Vagina (tissue), 2 donors: ENCODE data around the gene TCHP. TPM values are rescaled to one million over a fixed set of nuclear protein-coding genes. Genes with fewer than 3 reads are reported as not detected.

Source experiments
- DNase-seq, 2 donors: peaks; one replicate each; pipeline ENCODE4 v3.0.0-alpha.2; 2017; ENCODE audit errors: extremely low spot score in 2 of 2
- H3K27ac ChIP-seq: fragments of 200-600 bp; sonication (generic); one replicate; pipeline ENCODE4 v1.5.1; 2019
- H3K27me3 ChIP-seq: fragments of 200-600 bp; sonication (generic); one replicate; pipeline ENCODE4 v1.5.1; 2019
- H3K36me3 ChIP-seq, 2 donors: fragments of 200-600 bp; sonication (generic); one replicate each; pipeline ENCODE4 v1.5.1; 2017 to 2019
- H3K4me1 ChIP-seq: fragments of 200-600 bp; sonication (generic); one replicate; pipeline ENCODE4 v1.5.1; 2019
- H3K4me3 ChIP-seq, 2 donors: fragments of 200-600 bp; sonication (generic); 1 replicate in 1 of 2; 2 replicates in 1 of 2; pipeline ENCODE4 v1.5.1; 2016 to 2019
- H3K9me3 ChIP-seq: fragments of 200-600 bp; sonication (generic); one replicate; pipeline ENCODE4 v1.5.1; 2019
- CTCF ChIP-seq, 3 experiments: fragments of 450-650 bp in 2 of 3; fragments of 200-600 bp in 1 of 3; sonication (generic) in 1 of 3; IDR thresholded peaks; one replicate each; pipeline ENCODE4 v1.5.1; 2017 to 2019; ENCODE audit warnings: antibody characterized with exemption in 3 of 3, mild to moderate bottlenecking in 2 of 3, moderate library complexity in 2 of 3
- POLR2A ChIP-seq, 2 donors: fragments of 450-650 bp; IDR thresholded peaks; one replicate each; pipeline ENCODE4 v1.6.1; 2017; ENCODE audit warnings: antibody characterized with exemption in 2 of 2, mild to moderate bottlenecking in 2 of 2, moderate library complexity in 2 of 2
- POLR2AphosphoS5 ChIP-seq, 2 donors: sonication (generic); formaldehyde crosslinking; IDR thresholded peaks; one replicate each; pipeline ENCODE4 v1.9.0; 2017; ENCODE audit warnings: antibody characterized with exemption in 2 of 2, mild to moderate bottlenecking in 2 of 2, low read depth in 1 of 2; ENCODE audit not compliant: insufficient read depth in 1 of 2
- intact Hi-C: fragments of 100-400 bp; cut with DNase I; formaldehyde crosslinking; loops from one replicate; pipeline ENCODE4 v1.15.1; 2023
- total RNA-seq: library from RNA; depleted of rRNA; stranded (reverse); fragments of >200 nt; gene quantifications from one replicate; pipeline ENCODE4 v1.2.3, GENCODE V29; 2016

TCHP gene
- total RNA-seq, 1 donor from 2014 or later: 21.1 TPM

- TF ChIP-seq CTCF (IDR thresholded peaks at IDR 0.05): no peak
- TF ChIP-seq POLR2A (IDR thresholded peaks at IDR 0.05): no peak
- no peak for TF ChIP-seq POLR2AphosphoS5 (IDR thresholded peaks at IDR 0.05; ENCODE audit: insufficient read depth in 1 of 2, low read depth in 1 of 2)
Observed at GRCh38 chr12:109950625-109951024, 50.6 kb downstream of the TCHP start.

GRCh38 chr12:109951136-109951535 lies 51.1 kb downstream of the TCHP start:
- H3K9me3 ChIP-seq: no peaks in the 10 kb centered on the region
- TF ChIP-seq POLR2A (IDR thresholded peaks at IDR 0.05) (no peak), CTCF (IDR thresholded peaks at IDR 0.05) (no peak), POLR2AphosphoS5 (IDR thresholded peaks at IDR 0.05; ENCODE audit: insufficient read depth in 1 of 2, low read depth in 1 of 2) (no peak)
- H3K27me3 ChIP-seq: no peaks in the 10 kb centered on the region
- no peak overlapping the region for H3K27ac ChIP-seq
- H3K36me3 ChIP-seq: peaks cover 0 to 43% of the 10 kb centered on the region in 2 donors
- peaks cover 12% of the 10 kb centered on the region for H3K4me1 ChIP-seq
- intact Hi-C loops: no loop called here
- no peak overlapping the region for H3K4me3 ChIP-seq
- no peak for DNase-seq

More at GRCh38 chr12:109950625-109951024, 50.6 kb downstream of the TCHP start:
- no peak overlapping the region for H3K27ac ChIP-seq
- H3K4me3 ChIP-seq: no peak overlapping the region
- H3K4me1 ChIP-seq: peaks cover 12% of the 10 kb centered on the region
- no peaks in the 10 kb centered on the region for H3K27me3 ChIP-seq
- intact Hi-C loops: no loop called here
- DNase-seq: no peak
- H3K9me3 ChIP-seq: no peaks in the 10 kb centered on the region
- peaks cover 0 to 43% of the 10 kb centered on the region in 2 donors for H3K36me3 ChIP-seq

GRCh38 chr12:109951751-109952150 lies 51.7 kb downstream of the TCHP start:
- peaks cover 0 to 40% of the 10 kb centered on the region in 2 donors for H3K36me3 ChIP-seq
- no peak for DNase-seq
- H3K9me3 ChIP-seq: no peaks in the 10 kb centered on the region
- H3K27ac ChIP-seq: no peak overlapping the region
- intact Hi-C loops: no loop called here
- no peak overlapping the region for H3K4me3 ChIP-seq
- peaks cover 12% of the 10 kb centered on the region for H3K4me1 ChIP-seq
- no peaks in the 10 kb centered on the region for H3K27me3 ChIP-seq
- TF ChIP-seq CTCF (IDR thresholded peaks at IDR 0.05) (no peak), POLR2A (IDR thresholded peaks at IDR 0.05) (no peak), POLR2AphosphoS5 (IDR thresholded peaks at IDR 0.05; ENCODE audit: insufficient read depth in 1 of 2, low read depth in 1 of 2) (no peak)

- H3K4me1 ChIP-seq: peaks cover 12% of the 10 kb centered on the region
Observed at GRCh38 chr12:109952160-109952858, 52.2 kb downstream of the TCHP start.

More at GRCh38 chr12:109952160-109952858, 52.2 kb downstream of the TCHP start:
- intact Hi-C loops: no loop called here
- H3K27me3 ChIP-seq: no peaks in the 10 kb centered on the region
- peaks cover 0 to 40% of the 10 kb centered on the region in 2 donors for H3K36me3 ChIP-seq
- no peak overlapping the region for H3K27ac ChIP-seq
- no peaks in the 10 kb centered on the region for H3K9me3 ChIP-seq
- H3K4me3 ChIP-seq: no peak overlapping the region
- no peak for TF ChIP-seq CTCF (IDR thresholded peaks at IDR 0.05)
- TF ChIP-seq POLR2AphosphoS5 (IDR thresholded peaks at IDR 0.05; ENCODE audit: insufficient read depth in 1 of 2, low read depth in 1 of 2): no peak
- no peak for TF ChIP-seq POLR2A (IDR thresholded peaks at IDR 0.05)
- DNase-seq: no peak
